ENCODE results near the gene CACNA1A.
"Not testable (repeated sequence)": the region's sequence is repeated elsewhere in the genome, so short reads cannot be mapped to it uniquely, and the experiment has no call there.

Gene CACNA1A

GRCh38 chr19:13420780-13421179, 85.5 kb downstream of the CACNA1A start:
- DNase-seq: no peak

GRCh38 chr19:13417054-13417453, 89.2 kb downstream of the CACNA1A start:
- DNase-seq: no peak

DNA sequence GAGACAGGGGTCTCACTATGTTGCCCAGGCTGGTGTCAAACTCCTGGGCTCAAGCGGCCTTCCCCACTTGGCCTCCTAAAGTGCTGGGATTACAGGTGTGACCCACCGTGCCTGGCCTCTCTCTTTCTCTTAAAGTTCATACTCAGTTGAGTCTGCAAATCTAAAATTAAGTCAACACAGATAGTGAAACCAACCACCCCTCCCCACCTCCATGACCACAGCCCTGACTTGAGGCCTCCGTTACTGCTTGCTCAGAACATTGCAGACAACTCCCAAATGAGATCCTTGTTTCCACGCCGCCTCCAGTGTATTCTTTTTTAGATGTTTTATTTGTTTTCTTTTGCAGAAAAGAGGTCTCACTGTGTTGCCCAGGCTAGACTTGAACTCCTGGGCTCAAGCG, 94.4 kb downstream of the CACNA1A start:
- DNase-seq: no peak

- DNase-seq: no peak
Measured at GRCh38 chr19:13410946-13411345, 95.3 kb downstream of the CACNA1A start.

DNA sequence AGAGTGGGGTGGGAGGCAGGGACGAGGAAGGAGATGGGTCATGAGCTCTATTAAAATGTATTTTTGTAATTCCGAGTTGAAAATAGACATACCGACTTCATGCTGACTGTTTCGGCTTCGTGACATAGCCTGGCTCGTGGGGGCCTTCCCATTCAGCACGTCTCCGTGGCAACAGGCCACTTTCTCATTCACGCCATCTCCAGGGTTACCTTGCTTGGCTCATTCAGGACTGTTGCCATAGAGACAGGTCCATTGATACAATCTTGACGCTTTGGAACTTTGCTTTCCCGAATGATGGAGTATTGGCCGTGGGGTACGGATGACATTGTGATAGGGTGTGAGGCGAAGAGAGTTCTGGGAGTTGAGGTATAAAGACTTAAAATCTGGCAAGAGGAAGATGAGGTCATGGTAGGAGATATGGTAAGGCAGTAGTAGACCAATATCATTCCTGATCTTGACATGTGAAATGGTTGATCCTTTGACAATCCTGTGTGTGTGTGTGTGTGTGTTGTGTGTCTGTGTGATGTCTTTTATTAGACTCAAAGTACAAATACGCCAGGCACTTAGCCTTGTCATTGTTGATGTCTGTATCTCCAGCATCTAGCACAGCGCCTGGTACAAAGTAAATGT, 97.3 kb downstream of the CACNA1A start:
- DNase-seq: no peak

GRCh38 chr19:13404236-13404635, 102.0 kb downstream of the CACNA1A start:
- no peak for DNase-seq

GRCh38 chr19:13401388-13401787, 104.9 kb downstream of the CACNA1A start:
- no peak for DNase-seq

DNA sequence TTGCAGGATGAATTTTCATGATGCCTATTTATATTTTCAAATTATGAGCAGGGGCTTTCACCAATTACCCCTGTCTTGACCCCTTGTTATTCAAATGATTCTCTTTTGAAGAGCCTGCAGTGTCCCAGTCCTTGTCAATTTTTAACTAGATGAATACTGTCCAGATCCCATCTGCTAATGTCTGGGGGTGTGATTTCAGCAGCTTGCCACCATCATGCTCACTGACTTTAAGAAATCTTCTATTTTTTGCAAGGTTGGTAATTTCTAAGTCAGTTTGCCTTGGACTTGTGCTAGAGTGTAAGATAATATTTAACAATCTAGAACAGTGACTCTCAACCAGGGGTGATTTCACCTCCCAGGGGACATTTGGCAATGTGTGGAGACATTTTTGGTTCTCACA, 106.0 kb downstream of the CACNA1A start:
- no peak for DNase-seq

GRCh38 chr19:13399746-13400145, 106.5 kb downstream of the CACNA1A start:
- DNase-seq: no peak

- no peak for DNase-seq
Measured at GRCh38 chr19:13398780-13399726, 107.2 kb downstream of the CACNA1A start.

- DNase-seq: no peak
Measured at GRCh38 chr19:13398182-13398581, 108.1 kb downstream of the CACNA1A start.

GRCh38 chr19:13396250-13397080, 109.8 kb downstream of the CACNA1A start:
- peak; percentile 2 for DNase-seq

GRCh38 chr19:13382633-13382938, 123.7 kb downstream of the CACNA1A start:
- no peak for DNase-seq

GRCh38 chr19:13381827-13382632, 124.2 kb downstream of the CACNA1A start:
- DNase-seq: no peak

DNA sequence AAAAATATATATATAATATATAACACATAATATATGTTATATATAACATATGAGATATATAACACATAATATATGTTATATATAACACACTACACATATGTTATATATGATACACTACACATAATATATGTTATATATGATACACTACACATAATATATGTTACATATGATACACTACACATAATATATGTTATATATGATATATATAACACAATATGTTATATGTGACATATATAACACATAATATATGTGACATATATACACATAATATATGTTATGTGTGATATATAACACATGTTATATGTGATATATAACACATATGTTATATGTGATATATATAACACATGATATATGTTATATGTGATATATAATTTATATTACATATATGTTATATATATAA, 129.7 kb downstream of the CACNA1A start:
- DNase-seq: no peak

DNA sequence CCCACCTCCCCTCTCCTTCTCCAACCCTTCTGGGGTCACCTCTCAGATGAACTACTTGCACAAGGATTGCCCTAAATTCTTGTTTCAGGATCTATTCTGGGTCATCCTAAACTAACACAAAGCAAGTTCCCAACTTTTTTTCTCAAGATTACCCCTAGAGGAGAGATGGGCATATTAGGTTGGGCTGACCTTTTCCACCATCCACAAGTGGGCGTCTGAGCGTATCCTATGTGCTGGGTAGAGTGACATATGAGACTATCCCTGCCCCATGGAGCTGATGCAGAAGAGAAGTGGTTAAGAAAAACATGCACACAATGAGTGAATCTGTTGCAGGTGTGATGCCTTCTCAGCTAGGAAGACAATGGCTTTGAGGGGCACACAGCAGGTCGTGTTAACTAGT, 132.7 kb downstream of the CACNA1A start:
- DNase-seq: no peak

DNA sequence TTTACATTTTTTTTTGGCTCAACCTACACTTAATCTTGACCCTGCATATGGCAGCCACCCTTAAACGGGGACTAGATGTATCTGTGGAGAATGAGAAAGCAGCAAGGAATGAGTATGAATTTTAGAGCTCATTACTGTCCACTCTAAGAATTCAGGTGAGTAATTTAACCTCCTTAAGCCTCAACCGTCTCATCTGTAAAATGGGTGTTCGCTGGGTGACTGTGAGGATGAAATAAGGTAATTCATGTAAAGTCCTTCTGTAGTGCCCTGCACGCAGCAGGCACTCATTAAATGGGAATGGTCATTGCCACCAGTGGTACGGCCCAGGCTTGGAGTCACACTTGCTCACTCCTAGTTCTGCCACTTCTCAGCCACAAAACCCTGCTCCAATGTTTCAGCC, 135.3 kb downstream of the CACNA1A start:
- DNase-seq: no peak

DNA sequence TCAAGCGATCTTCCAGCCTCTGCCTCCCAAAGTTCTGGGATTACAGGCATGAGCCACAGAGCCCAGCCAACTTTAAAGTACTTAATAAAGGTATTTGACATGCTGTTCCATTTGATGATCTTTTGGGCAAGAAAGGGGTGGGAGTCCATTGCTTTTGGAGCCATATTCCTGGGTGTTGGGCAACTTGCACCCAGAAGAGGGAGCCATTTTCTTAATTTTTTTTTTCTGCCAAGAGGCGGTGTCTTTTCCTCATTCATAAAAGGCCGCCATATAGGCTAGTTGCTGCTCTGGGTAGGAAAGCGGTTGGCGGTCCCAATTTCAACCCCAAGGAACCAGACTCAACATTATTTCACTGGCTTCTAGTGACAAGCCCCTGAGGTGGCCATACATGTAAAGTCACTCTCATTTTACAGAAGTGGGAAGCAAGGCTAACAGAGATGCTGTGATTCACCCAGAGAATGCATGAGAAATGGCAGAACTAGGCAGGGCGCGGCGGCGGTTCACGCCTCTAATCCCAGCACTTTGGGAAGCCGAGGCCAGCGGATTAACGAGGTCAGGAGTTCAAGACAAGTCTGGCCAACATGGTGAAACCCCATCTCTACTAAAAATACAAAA, 139.6 kb downstream of the CACNA1A start:
- DNase-seq: no peak

GRCh38 chr19:13363954-13364353, 142.3 kb downstream of the CACNA1A start:
- no peak for DNase-seq

GRCh38 chr19:13363245-13363644, 143.0 kb downstream of the CACNA1A start:
- no peak for DNase-seq

- no peak for DNase-seq
Measured at GRCh38 chr19:13362668-13363067, 143.6 kb downstream of the CACNA1A start.

GRCh38 chr19:13361726-13362125, 144.6 kb downstream of the CACNA1A start:
- DNase-seq: not testable (repeated sequence)
